HepG2 (cell line): ENCODE data around the gene SDCCAG8. TPM values are rescaled to one million over a fixed set of nuclear protein-coding genes. Genes with fewer than 3 reads are reported as not detected.

Experiments used
- ATAC-seq: fragments of 200-7000 bp; cut with Tn5 transposase; 3 replicates; pipeline ENCODE4 v1.9.1; 2020; ENCODE audit warnings: mild to moderate bottlenecking, moderate library complexity
- BruUV-seq: library from RNA; stranded (reverse); fragments of 400-500 nt; replicated peaks from 2 replicates; lab custom pipeline; 2021; lab: Mats Ljungman, UMichigan
- CTCF ChIA-PET: fragments of 300-600 bp; formaldehyde crosslinking; extraction: SDS; loops from one replicate; lab custom pipeline; 2021; ENCODE audit warnings: low total read pairs, inconsistent platforms, low intra/inter-chr PET ratio; lab: Yijun Ruan, JAX
- POLR2A ChIA-PET: fragments of 350-600 bp; sonication (Branson Sonifier 250); formaldehyde crosslinking; loops from one replicate; lab custom pipeline; 2020; ENCODE audit warnings: antibody characterized with exemption, inconsistent platforms; lab: Yijun Ruan, JAX
- DNase-seq: peaks from one replicate; pipeline ENCODE4 v3.0.0-alpha.2; 2015; ENCODE audit warnings: low spot score
- FAIRE-seq: peaks from 3 replicates; lab custom pipeline; 2011; peaks lifted over from hg19 to GRCh38; lab: Jason Lieb, UNC
- H2AFZ ChIP-seq: one replicate; pipeline ENCODE4 v1.6.1; 2011; ENCODE audit warnings: low read length, inconsistent platforms
- H3K27ac ChIP-seq: fragments of 300-600 bp; 3 replicates; pipeline ENCODE4 v1.8.0; 2011; ENCODE audit warnings: mixed run types, mild to moderate bottlenecking, mixed read lengths, low read length, inconsistent platforms; ENCODE audit not compliant: insufficient read depth; ENCODE audit errors: extremely low read length
- H3K27me3 ChIP-seq, 2 experiments: fragments of 200-600 bp in 1 of 2; 2 replicates in 1 of 2; 3 replicates in 1 of 2; pipeline versions ENCODE4 v1.6.0 to v1.8.0; 2011; ENCODE audit warnings: low read length in 2 of 2, mild to moderate bottlenecking in 2 of 2, moderate library complexity in 2 of 2, inconsistent platforms in 1 of 2; ENCODE audit not compliant: insufficient read depth in 2 of 2, control insufficient read depth in 1 of 2
- H3K36me3 ChIP-seq, 2 experiments: fragments of 200-600 bp in 1 of 2; replicated peaks in 1 of 2; 2 replicates in 1 of 2; 3 replicates in 1 of 2; pipeline versions ENCODE4 v1.5.1 to v1.8.0; 2011; ENCODE audit warnings: low read length in 2 of 2, inconsistent platforms in 1 of 2; ENCODE audit not compliant: insufficient read depth in 2 of 2, control insufficient read depth in 1 of 2
- H3K4me1 ChIP-seq: 2 replicates; pipeline ENCODE4 v1.5.1; 2012; ENCODE audit warnings: low read length, inconsistent platforms; ENCODE audit not compliant: insufficient read depth
- H3K4me2 ChIP-seq: 2 replicates; pipeline ENCODE4 v1.6.0; 2011; ENCODE audit warnings: low read depth, low read length, inconsistent platforms
- H3K4me3 ChIP-seq, 3 experiments: fragments of 200-600 bp in 1 of 3; sonication (generic), shearing (Covaris generic) in 1 of 3; replicated peaks in 1 of 3; 2 replicates each; pipeline ENCODE4 v1.5.1; 2011 to 2016; ENCODE audit warnings: low read length in 3 of 3, inconsistent platforms in 2 of 3, low read depth in 2 of 3, mild to moderate bottlenecking in 2 of 3, control low read depth in 1 of 3, mixed read lengths in 1 of 3; ENCODE audit not compliant: insufficient read depth in 1 of 3
- H3K79me2 ChIP-seq: one replicate; pipeline ENCODE4 v1.6.1; 2011; ENCODE audit warnings: low read length, inconsistent platforms; ENCODE audit not compliant: insufficient read depth
- H3K9ac ChIP-seq: 2 replicates; pipeline ENCODE4 v1.6.0; 2011; ENCODE audit warnings: mild to moderate bottlenecking, low read depth, low read length, inconsistent platforms; ENCODE audit not compliant: insufficient read depth
- H3K9me3 ChIP-seq: 2 replicates; pipeline ENCODE4 v1.5.1; 2012; ENCODE audit warnings: mild to moderate bottlenecking, low read length
- H4K20me1 ChIP-seq: 2 replicates; pipeline ENCODE4 v1.6.0; 2011; ENCODE audit warnings: inconsistent platforms, mild to moderate bottlenecking, low read length, moderate library complexity; ENCODE audit not compliant: insufficient read depth
- GATA4 ChIP-seq: sonication (generic); IDR thresholded peaks from 2 replicates; pipeline ENCODE4 v1.6.1; 2016; ENCODE audit warnings: antibody characterized with exemption, low read depth, borderline replicate concordance
- GLMP ChIP-seq: sonication (generic); formaldehyde crosslinking; IDR thresholded peaks from 2 replicates; pipeline ENCODE4 v1.9.0; 2021; ENCODE audit warnings: missing genetic modification reagents, mild to moderate bottlenecking, borderline replicate concordance
- HOXA7 ChIP-seq: sonication (generic); formaldehyde crosslinking; IDR thresholded peaks from 2 replicates; pipeline ENCODE4 v1.8.1; 2022; ENCODE audit warnings: mild to moderate bottlenecking, missing genetic modification reagents, moderate library complexity
- PHB2 ChIP-seq: fragments of 450-650 bp; IDR thresholded peaks from 2 replicates; pipeline ENCODE4 v1.6.1; 2018; ENCODE audit not compliant: partially characterized antibody
- ZBTB39 ChIP-seq: sonication (generic); formaldehyde crosslinking; IDR thresholded peaks from 2 replicates; pipeline ENCODE4 v1.5.0; 2020; ENCODE audit warnings: missing genetic modification reagents
- ZKSCAN5 ChIP-seq: sonication (generic); formaldehyde crosslinking; IDR thresholded peaks from 2 replicates; pipeline ENCODE4 v1.5.1; 2020; ENCODE audit warnings: mild to moderate bottlenecking, missing genetic modification reagents
- ZNF282 ChIP-seq: fragments of 450-650 bp; IDR thresholded peaks from 2 replicates; pipeline ENCODE4 v1.6.1; 2018; ENCODE audit not compliant: partially characterized antibody
- WGBS: methylation state at CpG from one replicate; pipeline ENCODE4 v1.1.6; 2017; ENCODE audit warnings: low lambda C conversion rate; 5-methylcytosine and 5-hydroxymethylcytosine counted together
- in situ Hi-C: cut with HindIII; loops from 2 replicates; pipeline ENCODE4 v1.10.0; 2017; ENCODE audit warnings: low pct_unique_long_range_greater_than_20kb; ENCODE audit not compliant: extremely low pct_ligation_motif_present
- intact Hi-C: fragments of 100-400 bp; cut with micrococcal nuclease; formaldehyde crosslinking; loops from one replicate; pipeline ENCODE4 v1.10.0; 2022; ENCODE audit not compliant: unreplicated experiment
- polyA plus RNA-seq, 8 experiments: library from polyadenylated mRNA; depleted of rRNA in 3 of 8; stranded (reverse) in 7 of 8; unstranded in 1 of 8; fragments of >200 nt; fragmentation: Illumina TruSeq in 4 of 8; extraction: Trizol in 4 of 8; gene quantifications; 2 replicates each; pipeline versions ENCODE4 v1.2.1 to v1.2.3, GENCODE V29; 2011 to 2016; ENCODE audit warnings: low read depth in 4 of 8, missing spikeins in 1 of 8, mixed read lengths in 1 of 8; ENCODE audit not compliant: insufficient read depth in 1 of 8
- total RNA-seq, 5 experiments: library from RNA; depleted of rRNA; stranded (reverse); fragments of >200 nt; fragmentation: Illumina TruSeq; extraction: Trizol; gene quantifications; 2 replicates each; pipeline ENCODE4 v1.2.3, GENCODE V29; 2016; ENCODE audit warnings: low read depth in 1 of 5

The SDCCAG8 gene
- total and polyA plus RNA-seq, 2 of the 13 experiments (the other 11 are each of a cell fraction or from before 2014, with no cell fraction given): 9.5 to 13.4 TPM

GRCh38 chr1:243332440-243332839 lies 76.6 kb downstream of the SDCCAG8 start:
- CTCF ChIA-PET: no interaction called here
- H3K79me2 ChIP-seq: no peaks in the 10 kb centered on the region
- ATAC-seq (no peak), FAIRE-seq (no peak), DNase-seq (no peak)
- no peak overlapping the region for H2AFZ ChIP-seq
- H3K4me1 ChIP-seq: no peaks in the 10 kb centered on the region
- POLR2A ChIA-PET: no interaction called here
- no peaks in the 10 kb centered on the region for H3K9me3 ChIP-seq
- no TSS peak for BruUV-seq
- H3K4me2 ChIP-seq: no peak overlapping the region
- no peak overlapping the region for H3K27ac ChIP-seq
- H3K36me3 ChIP-seq: no peaks in the 10 kb centered on the region; a peak in 1 of 5 replicates
- TF ChIP-seq ZKSCAN5 (CRISPR knock-in tag) (0 out of 2 replicates have a peak, but pooled peaks have one; percentile 69), HOXA7 (CRISPR knock-in tag) (no peak), ZNF282 (no peak), GATA4 (no peak), GLMP (no peak), PHB2 (no peak), ZBTB39 (no peak)
- intact Hi-C loops (no loop called here), in situ Hi-C loops (loop anchor here (25.0 kb wide), 1 partner anchor 870 kb away; no protein-coding TSS in a partner anchor)
- no peaks in the 10 kb centered on the region for H3K27me3 ChIP-seq
- H3K4me3 ChIP-seq: no peak overlapping the region
- no peak overlapping the region for H3K9ac ChIP-seq
- no peaks in the 10 kb centered on the region for H4K20me1 ChIP-seq
- WGBS: 94% methylated on average over 18 of the region's 18 CpGs
